Activated CD8-positive, alpha-beta memory T cell treated with anti-CD3 and anti-CD28 coated beads, Interleukin-2, amount 50 U/mL, for 1 hour (primary cell): ENCODE data around the gene COLEC12.

Source experiments
- DNase-seq: peaks from one replicate; pipeline ENCODE4 v3.0.0-alpha.2; 2020; ENCODE audit errors: extremely low read depth

Gene COLEC12

GRCh38 chr18:506264-506663 lies 5.8 kb upstream of the COLEC12 start:
- no peak for DNase-seq

GRCh38 chr18:505483-506122 lies 5.1 kb upstream of the COLEC12 start:
- DNase-seq = no peak

GRCh38 chr18:501406-501714 lies 859 bp upstream of the COLEC12 start:
- no peak for DNase-seq

- DNase-seq = no peak
Measured at GRCh38 chr18:499776-500631, 497 bp downstream of the COLEC12 start.

- DNase-seq = no peak
Measured at GRCh38 chr18:498931-499775, 1.3 kb downstream of the COLEC12 start.

GRCh38 chr18:497688-498087 lies 2.8 kb downstream of the COLEC12 start:
- DNase-seq = no peak

- DNase-seq = no peak
Measured at GRCh38 chr18:495452-495851, 5.0 kb downstream of the COLEC12 start.

- DNase-seq = no peak
Measured at GRCh38 chr18:495017-495416, 5.5 kb downstream of the COLEC12 start.

GRCh38 chr18:493986-494983 lies 6.2 kb downstream of the COLEC12 start:
- no peak for DNase-seq

GRCh38 chr18:492451-492850 lies 8.1 kb downstream of the COLEC12 start:
- no peak for DNase-seq

- no peak for DNase-seq
Measured at GRCh38 chr18:490624-491023, 9.9 kb downstream of the COLEC12 start.

- no peak for DNase-seq
Measured at GRCh38 chr18:490024-490366, 10.5 kb downstream of the COLEC12 start.

- no peak for DNase-seq
Measured at GRCh38 chr18:489244-490023, 11.1 kb downstream of the COLEC12 start.

GRCh38 chr18:486929-487740 lies 13.4 kb downstream of the COLEC12 start:
- DNase-seq = no peak

- no peak for DNase-seq
Measured at GRCh38 chr18:484749-485464, 15.6 kb downstream of the COLEC12 start.

- DNase-seq = no peak
Measured at GRCh38 chr18:478681-479080, 21.8 kb downstream of the COLEC12 start.

GRCh38 chr18:477565-477964 lies 22.9 kb downstream of the COLEC12 start:
- DNase-seq = no peak

- no peak for DNase-seq
Measured at GRCh38 chr18:476251-476664, 24.2 kb downstream of the COLEC12 start.
